HG02840 (cell line): ENCODE data around the gene CFAP157.

Experiments
- ATAC-seq: cut with Tn5 transposase; IDR thresholded peaks from one replicate; pipeline ENCODE4 v1.9.1; 2021; ENCODE audit warnings: mild to moderate bottlenecking, moderate library complexity, moderate number of reproducible peaks; ENCODE audit not compliant: unreplicated experiment, low FRiP score

Gene CFAP157

GRCh38 chr9:127706836-127707241, at the start of gene CFAP157:
CFAP157 (plus strand) TSS chr9:127706988; CDS start chr9:127707032, 44 bp downstream.
- no peak for ATAC-seq

DNA sequence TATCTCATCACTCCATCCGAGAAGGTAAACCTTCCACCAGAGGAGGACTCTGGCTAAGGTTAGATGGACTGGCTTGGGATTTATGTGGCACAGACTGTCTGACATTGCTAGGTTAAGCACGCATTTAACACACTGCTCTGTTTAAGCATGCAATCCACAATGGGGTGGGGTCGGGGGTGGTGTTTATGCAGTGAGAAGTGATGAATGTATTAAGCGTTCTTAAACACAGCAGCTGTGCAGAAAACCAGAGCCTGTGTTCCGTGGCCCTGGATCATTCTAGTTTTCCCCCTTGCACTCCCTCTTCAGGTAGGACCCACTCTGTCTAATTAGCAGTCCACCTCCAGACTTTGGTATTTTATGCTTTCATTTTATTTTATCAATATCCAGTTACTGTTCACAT, 48.4 kb upstream of the CFAP157 start:
- ATAC-seq, result no peak

DNA sequence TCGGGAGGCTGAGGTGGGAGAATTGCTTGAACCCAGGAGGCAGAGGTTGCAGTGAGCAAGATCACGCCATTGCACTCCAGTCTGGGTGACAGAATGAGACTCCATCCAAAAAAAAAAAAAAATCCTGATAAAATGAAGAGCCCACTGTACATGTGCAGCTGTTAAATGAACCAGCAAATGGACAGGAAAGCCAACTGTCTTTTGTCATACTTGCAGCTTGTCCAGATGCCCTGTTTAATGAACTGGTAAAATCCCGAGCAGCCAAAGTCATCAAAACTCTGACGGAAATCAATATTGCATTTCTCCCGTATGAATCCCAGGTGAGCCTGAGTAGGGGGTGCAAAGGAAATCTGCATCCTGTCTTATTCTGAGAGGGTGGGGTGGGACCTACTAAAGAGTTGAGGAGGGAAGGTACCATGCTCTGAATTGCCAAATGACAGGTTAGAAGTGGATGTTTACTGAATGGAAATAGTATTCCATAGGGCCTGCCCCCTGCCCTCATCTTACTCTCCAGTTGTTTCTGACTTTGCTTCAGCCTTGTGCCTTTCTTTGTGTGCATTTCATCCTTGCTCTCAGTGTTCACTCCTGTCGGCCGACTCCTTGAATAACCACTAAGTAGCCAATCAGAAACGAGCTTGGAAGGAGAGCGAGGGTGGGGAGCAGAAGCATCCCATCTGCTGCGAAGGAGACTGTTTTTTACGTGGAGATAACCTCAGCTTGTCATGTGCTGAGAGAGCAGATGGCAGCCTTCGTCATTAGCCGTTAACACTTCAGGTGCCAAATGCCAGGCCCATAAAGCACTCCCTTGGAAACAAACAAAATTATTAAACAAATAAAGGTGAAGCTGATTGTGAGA, 45.7 kb upstream of the CFAP157 start:
- ATAC-seq, result no peak

- ATAC-seq, result no peak
These were observed 44.2 kb upstream of the CFAP157 start for GRCh38 chr9:127662617-127663016.

GRCh38 chr9:127664324-127664677, 42.5 kb upstream of the CFAP157 start:
- ATAC-seq, result no peak

DNA sequence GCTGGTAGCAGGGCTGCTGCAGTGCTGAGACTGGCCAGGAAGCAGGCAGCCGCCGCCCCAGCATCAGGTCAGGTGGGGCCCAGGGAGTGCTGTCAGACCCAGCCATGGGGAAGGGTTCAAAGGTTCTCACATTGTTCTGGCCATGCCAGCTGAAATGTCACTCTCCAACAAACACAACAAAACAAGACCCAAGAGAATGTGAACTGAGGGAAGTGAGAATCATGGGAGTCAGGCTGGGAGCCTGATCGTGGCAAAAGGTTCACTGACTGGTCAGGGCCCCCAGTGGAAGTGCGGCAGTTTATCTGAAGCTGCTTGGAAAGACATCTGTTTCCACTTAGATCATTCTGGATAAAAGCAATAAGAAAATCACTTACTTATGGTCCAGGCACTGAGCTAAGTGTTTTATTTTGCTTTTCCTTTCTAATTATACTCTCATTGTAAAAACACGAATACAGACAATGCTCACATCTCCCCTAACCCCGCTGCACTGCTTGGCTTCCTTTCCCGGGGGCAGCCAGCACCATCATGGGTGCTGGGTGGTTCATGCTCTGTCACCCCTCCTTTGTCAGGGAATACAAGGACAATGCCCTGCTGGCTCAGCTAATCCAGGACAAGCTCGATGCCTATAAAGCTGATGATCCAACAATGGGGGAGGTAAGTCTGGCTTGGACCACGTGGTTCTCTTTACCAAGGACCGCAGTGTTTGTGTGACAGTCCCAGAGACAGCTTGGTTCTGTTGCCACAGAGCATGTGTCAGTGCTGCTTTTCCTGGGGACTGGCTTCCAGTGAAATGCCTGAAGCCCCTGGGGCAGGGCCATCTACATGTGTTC, 41.9 kb upstream of the CFAP157 start:
- no peak for ATAC-seq

DNA sequence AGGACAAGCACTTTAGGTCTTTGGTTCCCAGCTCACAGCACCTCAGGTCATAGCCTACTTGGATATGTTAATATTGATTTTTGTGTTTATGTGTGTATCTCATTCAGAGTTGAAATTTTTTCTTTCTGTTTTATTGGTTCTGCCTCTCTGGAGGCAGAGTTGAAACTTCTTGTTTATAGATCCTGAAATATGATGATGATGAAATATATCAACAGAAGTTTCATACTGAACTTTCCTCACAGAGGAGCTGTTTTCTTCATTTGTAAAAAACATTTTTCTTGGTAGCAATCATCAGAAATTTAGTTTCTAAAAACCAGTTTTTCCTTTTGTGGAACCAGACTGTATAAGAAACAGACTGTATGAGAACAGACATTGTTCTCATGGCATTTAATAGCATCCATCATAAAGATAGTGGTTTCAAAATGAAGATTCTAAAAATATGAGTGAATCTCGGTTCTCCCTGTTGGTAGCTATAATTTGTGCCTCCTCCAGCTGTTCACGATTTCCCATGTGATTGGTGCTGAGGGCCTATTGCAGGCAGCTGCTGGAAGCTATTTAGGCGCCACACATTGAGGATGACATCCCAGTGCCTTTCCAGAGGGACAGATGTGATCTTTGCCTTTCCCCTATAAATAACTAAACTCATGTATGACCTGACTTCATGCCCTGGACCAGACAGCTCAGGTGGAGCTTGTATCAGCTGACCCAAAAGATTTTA, 39.5 kb upstream of the CFAP157 start:
- no peak for ATAC-seq

DNA sequence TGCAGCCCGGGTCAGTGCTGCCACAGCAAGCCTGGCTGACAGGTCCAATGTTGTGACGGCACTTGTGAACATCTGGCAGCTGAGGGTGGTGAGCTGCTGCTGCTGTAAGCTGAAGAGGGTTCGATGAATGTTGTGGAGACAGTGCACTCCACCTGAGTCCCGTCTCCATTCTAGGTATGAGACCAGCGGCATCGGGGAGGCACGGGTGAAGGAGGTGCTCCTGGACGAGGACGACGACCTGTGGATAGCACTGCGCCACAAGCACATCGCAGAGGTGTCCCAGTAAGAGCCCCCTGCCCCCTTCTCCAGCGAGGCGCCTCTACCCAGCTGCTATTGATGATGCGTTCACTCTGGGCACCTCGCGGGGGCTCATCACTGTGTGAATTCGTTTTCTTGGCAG, 38.9 kb upstream of the CFAP157 start:
- ATAC-seq, result no peak

GRCh38 chr9:127673234-127673633, 33.6 kb upstream of the CFAP157 start:
- no peak for ATAC-seq

DNA sequence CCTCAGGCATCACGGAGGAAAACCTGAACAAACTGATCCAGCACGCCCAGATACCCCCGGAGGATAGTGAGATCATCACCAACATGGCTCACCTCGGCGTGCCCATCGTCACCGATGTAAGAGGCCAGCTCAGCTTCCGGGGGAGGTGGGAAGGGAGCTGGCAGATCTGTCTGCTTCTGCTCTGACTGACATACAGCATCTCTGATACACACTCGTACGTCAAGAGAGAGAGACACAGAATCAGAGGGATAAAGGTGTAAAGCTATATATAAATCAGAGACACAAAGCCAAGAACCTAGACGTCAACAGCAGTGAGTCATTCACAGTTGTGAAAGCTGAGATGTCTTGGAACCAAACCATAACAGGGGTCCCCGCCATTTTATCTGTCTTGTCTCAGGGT, 30.1 kb upstream of the CFAP157 start:
- ATAC-seq, result no peak

GRCh38 chr9:127679506-127679905, 27.3 kb upstream of the CFAP157 start:
- ATAC-seq, result no peak

DNA sequence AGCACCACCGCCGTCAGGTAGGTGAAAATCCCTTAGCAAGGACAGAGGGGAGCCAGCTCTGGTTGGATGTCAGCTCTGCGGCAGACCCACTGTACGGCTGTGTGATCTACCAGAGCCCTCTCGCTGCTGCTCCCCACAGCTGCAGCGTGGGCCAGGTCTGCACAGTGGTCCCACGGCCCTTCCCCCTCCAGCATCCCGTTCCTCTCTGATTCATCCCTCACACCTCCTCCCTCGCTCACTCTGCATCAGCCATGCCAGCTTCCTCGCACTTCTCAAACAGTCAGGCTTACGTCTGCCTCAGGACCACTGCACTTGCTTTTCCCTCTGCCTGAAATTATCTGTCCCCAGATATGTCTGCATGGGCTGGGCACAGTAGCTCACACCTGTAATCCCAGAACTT, 26.6 kb upstream of the CFAP157 start:
- no peak for ATAC-seq

GRCh38 chr9:127680846-127681245, 25.9 kb upstream of the CFAP157 start:
- ATAC-seq, result no peak

- ATAC-seq, result no peak
These were observed 24.2 kb upstream of the CFAP157 start for GRCh38 chr9:127682351-127683136.

DNA sequence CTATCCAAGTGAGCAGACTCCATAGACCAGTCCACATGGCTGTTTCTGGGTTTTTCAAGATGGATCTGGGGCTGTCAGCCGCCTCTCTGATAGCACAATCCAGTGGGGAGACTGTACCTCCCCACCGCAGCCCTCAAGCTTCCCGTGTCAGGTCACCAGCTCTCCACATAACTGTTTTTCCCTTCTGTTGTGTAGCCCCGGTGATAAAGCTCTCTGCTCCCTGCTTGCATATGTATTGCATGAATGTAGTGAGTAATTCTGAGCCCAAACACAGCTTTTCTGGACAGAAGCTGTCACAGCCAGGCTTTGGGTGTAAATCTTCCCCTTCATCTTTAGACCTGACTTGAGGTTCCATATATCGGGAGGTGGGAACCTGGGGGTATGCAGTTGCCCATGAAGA, 23.1 kb upstream of the CFAP157 start:
- ATAC-seq, result no peak

- ATAC-seq, result no peak
These were observed 22.2 kb upstream of the CFAP157 start for GRCh38 chr9:127684576-127684975.

DNA sequence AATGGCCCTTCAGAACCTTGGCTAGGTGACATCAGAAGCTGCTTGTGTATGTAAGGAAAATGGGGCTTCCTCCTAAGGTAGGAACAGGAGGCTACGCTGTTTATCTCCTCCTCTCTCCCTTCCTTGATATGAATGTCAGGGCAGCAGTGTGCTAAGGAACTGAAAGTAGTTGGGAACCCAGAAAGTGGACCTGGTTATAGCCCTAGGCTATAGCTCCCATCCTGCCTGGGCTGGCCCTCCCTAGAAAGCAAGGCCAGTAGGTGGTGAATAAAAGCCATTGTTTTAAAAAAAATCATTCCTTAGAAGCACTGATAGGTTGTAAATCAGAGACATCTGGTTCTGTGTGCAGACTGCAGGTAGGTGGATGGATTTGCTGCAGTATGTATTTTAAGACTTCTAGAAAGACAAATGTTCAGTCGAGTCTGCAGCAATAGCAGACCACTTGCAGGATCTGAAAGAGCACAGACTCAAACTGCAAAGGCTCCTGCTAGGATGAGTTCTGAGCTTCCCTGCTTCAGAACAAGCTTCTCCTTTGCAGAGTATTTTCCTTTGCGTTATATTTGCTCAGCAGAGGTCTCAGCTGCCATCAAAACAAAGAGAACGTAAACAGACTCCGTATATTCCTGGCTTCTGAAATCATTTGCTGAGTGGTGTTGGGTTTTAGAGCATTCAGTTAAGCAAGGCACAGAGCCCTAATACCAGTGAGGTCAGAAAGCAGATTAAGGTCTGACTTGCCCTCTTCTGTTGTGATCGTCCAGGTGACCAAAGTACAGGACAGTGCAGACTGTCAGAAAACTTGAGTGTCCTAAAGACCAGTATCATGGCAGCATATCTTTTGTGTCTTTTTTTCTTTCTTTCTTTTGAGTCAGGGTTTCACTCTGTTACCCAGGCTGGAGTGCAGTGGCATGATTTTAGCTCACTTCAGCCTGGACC, 20.1 kb upstream of the CFAP157 start:
- no peak for ATAC-seq

DNA sequence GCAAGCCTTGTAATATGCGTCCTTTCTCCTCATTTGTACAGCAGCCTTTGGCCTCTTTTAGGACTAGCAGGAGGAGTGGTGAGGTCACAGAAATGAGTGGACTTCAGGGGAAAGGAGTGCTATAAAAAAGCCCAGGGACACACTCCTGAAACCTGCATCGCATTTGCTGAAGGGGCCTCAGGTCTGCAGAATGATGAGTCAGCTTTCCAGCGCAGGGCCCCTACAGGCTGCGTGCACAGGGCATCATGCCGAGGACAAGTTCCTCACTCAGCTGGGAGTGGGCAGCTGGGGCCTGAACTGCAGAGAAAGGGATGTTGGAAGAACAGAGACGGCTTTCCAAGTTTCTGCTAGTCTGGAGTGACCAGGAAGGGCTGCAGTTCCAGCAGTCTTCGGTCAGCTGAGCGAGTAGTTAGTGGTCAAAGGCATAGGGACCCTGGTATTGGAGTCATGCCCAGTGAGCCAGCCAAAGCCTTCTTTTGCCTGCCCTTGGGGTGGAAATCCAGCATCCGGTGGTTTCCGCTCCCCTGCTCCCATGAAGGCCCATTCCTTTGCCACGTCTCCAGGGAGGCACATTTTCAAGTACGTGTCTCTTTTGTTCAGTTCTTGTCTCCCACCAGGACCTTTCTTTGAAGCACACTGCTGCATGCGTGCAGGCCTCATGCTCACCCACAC, 17.3 kb upstream of the CFAP157 start:
- ATAC-seq, result no peak

DNA sequence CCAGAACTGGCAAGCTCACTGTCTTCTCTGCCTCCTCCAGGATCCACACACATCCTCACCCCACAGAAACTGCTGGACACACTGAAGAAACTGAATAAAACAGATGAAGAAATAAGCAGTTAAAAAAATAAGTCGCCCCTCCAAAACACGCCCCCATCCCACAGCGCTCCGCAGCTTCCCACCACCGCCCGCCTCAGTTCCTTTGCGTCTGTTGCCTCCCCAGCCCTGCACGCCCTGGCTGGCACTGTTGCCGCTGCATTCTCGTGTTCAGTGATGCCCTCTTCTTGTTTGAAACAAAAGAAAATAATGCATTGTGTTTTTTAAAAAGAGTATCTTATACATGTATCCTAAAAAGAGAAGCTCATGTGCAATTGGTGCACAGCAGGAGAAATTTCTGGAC, 16.1 kb upstream of the CFAP157 start:
- ATAC-seq, result no peak
